ENCODE measurements around the gene AIFM3.
"Not testable (repeated sequence)": the region's sequence is repeated elsewhere in the genome, so short reads cannot be mapped to it uniquely, and the experiment has no call there.

The AIFM3 gene

DNA sequence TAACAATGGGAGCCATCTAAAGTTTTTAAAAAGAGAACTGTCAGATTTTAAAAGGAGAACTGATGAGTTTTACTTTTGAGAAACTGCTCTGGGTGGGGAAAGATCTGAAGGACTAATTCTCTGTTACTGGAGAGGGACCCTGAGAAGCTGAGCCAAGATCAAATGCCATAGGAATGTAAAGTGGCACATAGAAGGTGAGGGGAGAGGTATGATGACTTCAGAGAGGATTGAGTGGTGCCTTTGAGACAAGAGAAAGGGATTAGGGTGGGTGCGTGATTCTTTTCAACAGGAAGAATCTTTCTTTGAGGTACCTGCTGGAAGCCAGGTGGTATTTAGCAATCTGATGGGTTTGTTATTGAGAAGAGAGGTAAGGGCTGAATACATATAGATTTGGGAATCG is 40.8 kb upstream of the AIFM3 start:
- H3K9me3 Mint-ChIP-seq = no peaks in the 10 kb centered on the region
- TF ChIP-seq, protein P1, sequence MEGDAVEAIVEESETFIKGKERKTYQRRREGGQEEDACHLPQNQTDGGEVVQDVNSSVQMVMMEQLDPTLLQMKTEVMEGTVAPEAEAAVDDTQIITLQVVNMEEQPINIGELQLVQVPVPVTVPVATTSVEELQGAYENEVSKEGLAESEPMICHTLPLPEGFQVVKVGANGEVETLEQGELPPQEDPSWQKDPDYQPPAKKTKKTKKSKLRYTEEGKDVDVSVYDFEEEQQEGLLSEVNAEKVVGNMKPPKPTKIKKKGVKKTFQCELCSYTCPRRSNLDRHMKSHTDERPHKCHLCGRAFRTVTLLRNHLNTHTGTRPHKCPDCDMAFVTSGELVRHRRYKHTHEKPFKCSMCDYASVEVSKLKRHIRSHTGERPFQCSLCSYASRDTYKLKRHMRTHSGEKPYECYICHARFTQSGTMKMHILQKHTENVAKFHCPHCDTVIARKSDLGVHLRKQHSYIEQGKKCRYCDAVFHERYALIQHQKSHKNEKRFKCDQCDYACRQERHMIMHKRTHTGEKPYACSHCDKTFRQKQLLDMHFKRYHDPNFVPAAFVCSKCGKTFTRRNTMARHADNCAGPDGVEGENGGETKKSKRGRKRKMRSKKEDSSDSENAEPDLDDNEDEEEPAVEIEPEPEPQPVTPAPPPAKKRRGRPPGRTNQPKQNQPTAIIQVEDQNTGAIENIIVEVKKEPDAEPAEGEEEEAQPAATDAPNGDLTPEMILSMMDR (IDR thresholded peaks at IDR 0.05; ENCODE audit: unreplicated experiment in 3 of 3) = no peak
- peaks cover 20% of the 10 kb centered on the region for H3K4me1 Mint-ChIP-seq
- peaks cover 35% of the 10 kb centered on the region for H3K36me3 Mint-ChIP-seq (ENCODE audit: low read depth)
- no peaks in the 10 kb centered on the region for H3K27me3 Mint-ChIP-seq (ENCODE audit: low read depth)
- H3K4me3 Mint-ChIP-seq = no peak overlapping the region
- H3K27ac Mint-ChIP-seq = peak overlapping the region in 1 of 3 experiments; percentile 16

DNA sequence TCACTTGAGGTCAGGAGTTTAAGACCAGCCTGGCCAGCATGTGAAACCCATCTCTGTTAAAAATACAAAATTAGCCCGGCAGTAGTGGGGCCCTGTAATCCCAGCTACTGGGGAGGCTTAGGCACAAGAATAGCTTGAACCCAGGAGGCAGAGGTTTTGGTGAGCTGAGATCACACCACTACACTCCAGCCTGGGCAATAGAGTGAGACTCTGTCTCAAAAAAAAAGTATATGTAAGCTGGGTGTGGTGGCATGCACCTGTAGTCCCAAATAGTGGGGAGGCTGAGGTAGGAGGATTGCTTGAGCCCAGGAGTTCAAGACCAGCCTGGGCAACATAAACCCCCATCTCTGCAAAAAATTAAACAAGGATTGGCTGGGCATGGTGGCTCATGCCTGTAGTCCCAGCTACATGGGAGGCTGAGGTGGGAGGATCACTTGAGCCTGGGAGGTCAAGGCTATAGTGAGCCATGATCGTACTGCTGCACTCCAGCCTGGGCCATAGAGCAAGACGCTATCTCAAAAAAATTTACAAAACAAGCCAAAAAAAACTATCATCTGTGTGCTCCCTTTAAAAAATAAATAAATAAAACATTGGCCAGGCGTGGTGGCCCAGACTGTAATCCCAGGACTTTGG is 39.0 kb upstream of the AIFM3 start:
- peaks cover 9% of the 10 kb centered on the region for H3K4me1 Mint-ChIP-seq
- no peaks in the 10 kb centered on the region for H3K27me3 Mint-ChIP-seq (ENCODE audit: low read depth)
- no peak overlapping the region for H3K4me3 Mint-ChIP-seq
- no peak overlapping the region for H3K27ac Mint-ChIP-seq
- TF ChIP-seq, protein P1 (IDR thresholded peaks at IDR 0.05; ENCODE audit: unreplicated experiment in 3 of 3) = no peak
- no peaks in the 10 kb centered on the region for H3K9me3 Mint-ChIP-seq
- H3K36me3 Mint-ChIP-seq (ENCODE audit: low read depth) = peaks cover 33% of the 10 kb centered on the region

DNA sequence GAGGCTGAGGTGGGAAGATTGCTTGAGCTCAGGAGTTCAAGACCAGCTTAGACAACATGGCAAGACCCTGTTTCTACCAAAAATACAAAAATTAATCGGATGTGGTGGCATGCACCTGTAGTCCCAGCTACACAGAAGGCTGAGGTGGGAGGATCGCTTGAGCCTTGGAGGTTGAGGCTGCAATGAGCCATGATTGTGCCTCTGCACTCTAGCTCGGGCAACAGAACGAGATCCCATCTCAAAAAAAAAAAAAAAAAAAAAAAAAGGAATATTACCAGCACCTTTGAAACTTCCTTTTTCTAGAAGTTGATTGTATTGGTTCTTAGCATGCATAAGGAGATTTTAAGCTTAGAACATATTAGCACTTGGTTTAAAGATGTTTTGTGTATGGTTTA is 38.5 kb upstream of the AIFM3 start:
- Mint-ChIP-seq H3K36me3 (ENCODE audit: low read depth) (peaks cover 34% of the 10 kb centered on the region), H3K4me1 (peaks cover 9% of the 10 kb centered on the region), H3K9me3 (no peaks in the 10 kb centered on the region), H3K27me3 (ENCODE audit: low read depth) (no peaks in the 10 kb centered on the region), H3K4me3 (no peak overlapping the region), H3K27ac (no peak overlapping the region)
- TF ChIP-seq, protein P1 (IDR thresholded peaks at IDR 0.05; ENCODE audit: unreplicated experiment in 3 of 3) = no peak

GRCh38 chr22:20930004-20930403 is 37.1 kb upstream of the AIFM3 start:
- Mint-ChIP-seq H3K4me3 (no peak overlapping the region), H3K27me3 (ENCODE audit: low read depth) (no peaks in the 10 kb centered on the region), H3K4me1 (peaks cover 9% of the 10 kb centered on the region), H3K9me3 (no peaks in the 10 kb centered on the region), H3K36me3 (ENCODE audit: low read depth) (peaks cover 38% of the 10 kb centered on the region), H3K27ac (no peak overlapping the region)
- TF ChIP-seq, protein P1 (IDR thresholded peaks at IDR 0.05; ENCODE audit: unreplicated experiment in 3 of 3) = no peak

- not testable (repeated sequence) for H3K9me3 Mint-ChIP-seq; H3K27ac Mint-ChIP-seq; H3K4me3 Mint-ChIP-seq; H3K4me1 Mint-ChIP-seq; H3K27me3 Mint-ChIP-seq (ENCODE audit: low read depth)
- H3K36me3 Mint-ChIP-seq (ENCODE audit: low read depth) = peaks cover 38% of the 10 kb centered on the region
Measured at GRCh38 chr22:20930435-20930834, 36.6 kb upstream of the AIFM3 start.

GRCh38 chr22:20931126-20931654 is 35.9 kb upstream of the AIFM3 start:
- Mint-ChIP-seq H3K27ac (no peak overlapping the region), H3K4me1 (peaks cover 3% of the 10 kb centered on the region), H3K9me3 (no peaks in the 10 kb centered on the region), H3K27me3 (ENCODE audit: low read depth) (no peaks in the 10 kb centered on the region), H3K36me3 (ENCODE audit: low read depth) (peaks cover 40% of the 10 kb centered on the region), H3K4me3 (no peak overlapping the region)
- TF ChIP-seq, protein P1 (IDR thresholded peaks at IDR 0.05; ENCODE audit: unreplicated experiment in 3 of 3) = no peak

Measured in nephron (organoid).